GM12878 (cell line): Measurements from ENCODE around the gene CDKN2AIPNL. TPM values are rescaled to one million over a fixed set of nuclear protein-coding genes. Genes with fewer than 3 reads are reported as not detected.
"Not testable (repeated sequence)": the region's sequence is repeated elsewhere in the genome, so short reads cannot be mapped to it uniquely, and the experiment has no call there.

Experiments used
- ATAC-seq: fragments of 200-7000 bp; cut with Tn5 transposase; 3 replicates; pipeline ENCODE4 v1.9.1; 2020; ENCODE audit warnings: mild to moderate bottlenecking, moderate library complexity
- BruUV-seq: library from RNA; stranded (reverse); fragments of 400-500 nt; replicated peaks from 2 replicates; lab custom pipeline; 2021; lab: Mats Ljungman, UMichigan
- CTCF ChIA-PET: fragments of 300-600 bp; sonication (Branson Sonifier 250); formaldehyde crosslinking; extraction: SDS; loops from one replicate; lab custom pipeline; 2021; ENCODE audit warnings: inconsistent platforms; lab: Yijun Ruan, JAX
- POLR2A ChIA-PET: fragments of 350-600 bp; formaldehyde crosslinking; extraction: SDS; loops from one replicate; lab custom pipeline; 2021; ENCODE audit warnings: inconsistent platforms; lab: Charles Lee
- RAD21 ChIA-PET: fragments of 300-600 bp; sonication (Branson Sonifier 250); formaldehyde crosslinking; loops from one replicate; lab custom pipeline; 2023; ENCODE audit warnings: antibody characterized with exemption; ENCODE audit not compliant: unreplicated experiment; lab: Charles Lee
- SMC1A ChIA-PET: fragments of 300-600 bp; sonication (Branson Sonifier 250); formaldehyde crosslinking; loops from one replicate; lab custom pipeline; 2023; ENCODE audit not compliant: unreplicated experiment, uncharacterized antibody; lab: Charles Lee
- DNase-seq: peaks from one replicate; pipeline ENCODE4 v3.0.0-alpha.2; 2011; ENCODE audit warnings: low read depth, low spot score
- FAIRE-seq: peaks from 3 replicates; lab custom pipeline; 2011; peaks lifted over from hg19 to GRCh38; lab: Jason Lieb, UNC
- H2AFZ ChIP-seq: 2 replicates; pipeline ENCODE4 v1.6.0; 2011; ENCODE audit warnings: low read depth, low read length, control low read depth; ENCODE audit not compliant: control insufficient read depth
- H3K27ac ChIP-seq: 2 replicates; pipeline ENCODE4 v1.5.1; 2011; ENCODE audit warnings: control low read depth; ENCODE audit not compliant: control insufficient read depth, insufficient read depth
- H3K27me3 ChIP-seq, 2 experiments: replicated peaks in 1 of 2; 2 replicates each; pipeline versions ENCODE4 v1.6.0 to v1.6.1; 2011; ENCODE audit warnings: low read length in 1 of 2; ENCODE audit not compliant: control insufficient read depth in 2 of 2, insufficient read depth in 2 of 2
- H3K36me3 ChIP-seq, 2 experiments: 2 replicates each; pipeline ENCODE4 v1.5.1; 2011; ENCODE audit warnings: low read length in 1 of 2; ENCODE audit not compliant: control insufficient read depth in 2 of 2, insufficient read depth in 2 of 2
- H3K4me1 ChIP-seq: 2 replicates; pipeline ENCODE4 v1.6.1; 2011; ENCODE audit warnings: mild to moderate bottlenecking, low read length, moderate library complexity, mixed read lengths; ENCODE audit not compliant: control insufficient read depth, insufficient read depth
- H3K4me2 ChIP-seq: 2 replicates; pipeline ENCODE4 v1.6.0; 2011; ENCODE audit warnings: control low read depth; ENCODE audit not compliant: control insufficient read depth, insufficient read depth
- H3K4me3 ChIP-seq: fragments of 200-600 bp; sonication (generic); 2 replicates; pipeline ENCODE4 v1.5.1; 2016
- H3K79me2 ChIP-seq: 2 replicates; pipeline ENCODE4 v1.6.0; 2011; ENCODE audit warnings: low read length; ENCODE audit not compliant: control insufficient read depth, insufficient read depth
- H3K9ac ChIP-seq: 2 replicates; pipeline ENCODE4 v1.8.0; 2011; ENCODE audit warnings: low read length, control low read depth, mixed read lengths; ENCODE audit not compliant: control insufficient read depth, insufficient read depth
- H3K9me3 ChIP-seq: replicated peaks from 3 replicates; pipeline ENCODE4 v1.5.1; 2011; ENCODE audit warnings: mild to moderate bottlenecking, low read length; ENCODE audit not compliant: control insufficient read depth, insufficient read depth
- H4K20me1 ChIP-seq: 2 replicates; pipeline ENCODE4 v1.6.0; 2011; ENCODE audit not compliant: control insufficient read depth, insufficient read depth
- FOS ChIP-seq: IDR thresholded peaks from 3 replicates; pipeline ENCODE4 v1.6.1; 2011; ENCODE audit warnings: borderline replicate concordance; ENCODE audit not compliant: insufficient read length; ENCODE audit errors: extremely low read depth
- FOXK2 ChIP-seq: fragments of 450-650 bp; IDR thresholded peaks from 2 replicates; pipeline ENCODE4 v1.6.1; 2017; ENCODE audit warnings: mild to moderate bottlenecking, moderate library complexity
- HDGF ChIP-seq: fragments of 450-650 bp; IDR thresholded peaks from 2 replicates; pipeline ENCODE4 v1.6.1; 2016; ENCODE audit warnings: antibody characterized with exemption
- JUNB ChIP-seq: IDR thresholded peaks from 2 replicates; pipeline ENCODE4 v1.6.1; 2016; ENCODE audit warnings: antibody characterized with exemption, mild to moderate bottlenecking
- MTA2 ChIP-seq: fragments of 450-650 bp; IDR thresholded peaks from 2 replicates; pipeline ENCODE4 v1.6.1; 2016; ENCODE audit warnings: low read depth, mild to moderate bottlenecking, moderate library complexity
- NFIC ChIP-seq: IDR thresholded peaks from 2 replicates; pipeline ENCODE4 v1.6.1; 2012; ENCODE audit warnings: low read depth, mild to moderate bottlenecking, inconsistent platforms, low read length, moderate library complexity
- NFYB ChIP-seq: IDR thresholded peaks from 2 replicates; pipeline ENCODE4 v1.6.1; 2011; ENCODE audit warnings: low read depth, mild to moderate bottlenecking, low read length, improper control_type of control experiment, moderate library complexity; ENCODE audit not compliant: insufficient read depth
- RUNX3 ChIP-seq: IDR thresholded peaks from 2 replicates; pipeline ENCODE4 v1.6.1; 2012; ENCODE audit warnings: low read length, inconsistent platforms
- ZNF384 ChIP-seq: IDR thresholded peaks from 2 replicates; pipeline ENCODE4 v1.6.1; 2012; ENCODE audit warnings: low read depth, mild to moderate bottlenecking, low read length, improper control_type of control experiment, borderline replicate concordance
- WGBS: methylation state at CpG from one replicate; pipeline ENCODE4 v1.1.6; 2016; ENCODE audit warnings: low lambda C conversion rate; ENCODE audit not compliant: insufficient replicate concordance, insufficient coverage; ENCODE audit errors: missing lambda C conversion rate; 5-methylcytosine and 5-hydroxymethylcytosine counted together
- in situ Hi-C: fragments of 300-500 bp; cut with MboI; formaldehyde crosslinking; loops from 9 replicates; pipeline ENCODE4 v1.14.3; 2018; ENCODE audit warnings: mixed read lengths
- intact Hi-C: fragments of 100-400 bp; cut with micrococcal nuclease; formaldehyde crosslinking; loops from one replicate; pipeline ENCODE4 v1.14.2; 2022; ENCODE audit not compliant: unreplicated experiment
- polyA plus RNA-seq, 11 experiments: library from polyadenylated mRNA; depleted of rRNA in 4 of 11; unstranded in 6 of 11; stranded (reverse) in 5 of 11; fragments of >200 nt; fragmentation: Nextera tagmentation in 4 of 11; fragmentation: Illumina TruSeq in 1 of 11; extraction: Ambion mirVana in 4 of 11; extraction: Trizol in 1 of 11; gene quantifications; 1 replicate in 1 of 11; 2 replicates in 10 of 11; pipeline versions ENCODE4 v1.2.1 to v1.2.3, GENCODE V29; 2011 to 2016; ENCODE audit warnings: inconsistent platforms in 2 of 11, missing spikeins in 2 of 11, low read depth in 1 of 11
- total RNA-seq, 4 experiments: library from RNA; depleted of rRNA in 3 of 4; stranded (reverse); fragments of >200 nt in 3 of 4; fragmentation: Illumina TruSeq in 1 of 4; extraction: Trizol in 1 of 4; gene quantifications; 2 replicates each; pipeline versions ENCODE4 v1.2.1 to v1.2.3, GENCODE V29; 2013 to 2021

CDKN2AIPNL gene
- total and polyA plus RNA-seq, 10 of the 15 experiments (the other 5 are each of a cell fraction or from before 2014, with no cell fraction given), result 23.5 to 72.0 (median 36.6) TPM

GRCh38 chr5:134383980-134384697, 27.5 kb downstream of the CDKN2AIPNL start:
- H3K27ac ChIP-seq, result peak overlapping the region; percentile 52

GRCh38 chr5:134382204-134382603, 29.5 kb downstream of the CDKN2AIPNL start:
- H3K27ac ChIP-seq, in situ Hi-C loops, H4K20me1 ChIP-seq: not testable (repeated sequence)

More at GRCh38 chr5:134383980-134384697, 27.5 kb downstream of the CDKN2AIPNL start:
- SMC1A ChIA-PET, result interaction anchor here (0.9 to 4.7 kb wide), 9 partner anchors 9 to 194 kb away, joined by 3 to 36 read pairs (median 5); partner anchors contain the start of gene UBE2B
- in situ Hi-C loops (no loop called here), intact Hi-C loops (no loop called here)
- no peak overlapping the region; the same call in 1 of the 2 replicates for H3K9ac ChIP-seq
- BruUV-seq, result TSS peak; percentile 30
- no peaks in the 10 kb centered on the region for H4K20me1 ChIP-seq
- ATAC-seq (peak; percentile 71), FAIRE-seq (no peak), DNase-seq (peak; percentile 15)
- WGBS, result 7% methylated on average over 4 of the region's 4 CpGs
- H3K9me3 ChIP-seq, result no peaks in the 10 kb centered on the region
- H3K4me1 ChIP-seq, result no peaks in the 10 kb centered on the region
- peak overlapping the region; percentile 70 for H3K4me2 ChIP-seq
- no peaks in the 10 kb centered on the region; the same call in 1 of the 2 replicates for H3K79me2 ChIP-seq
- CTCF ChIA-PET, result interaction anchor here (0.6 to 2.6 kb wide), 13 partner anchors 9 to 203 kb away, joined by 3 to 9 read pairs (median 3); partner anchors contain the start of genes CDKN2AIPNL and UBE2B
- POLR2A ChIA-PET, result interaction anchor here (0.9 to 2.2 kb wide), 6 partner anchors 9 to 160 kb away, joined by 3 to 28 read pairs (median 4); partner anchors contain the start of gene UBE2B
- peak overlapping the region; percentile 34; the same call in 1 of the 2 replicates for H3K4me3 ChIP-seq
- RAD21 ChIA-PET, result interaction anchor here (0.6 to 2.7 kb wide), 14 partner anchors 12 to 345 kb away, joined by 3 to 15 read pairs (median 4); partner anchors contain the start of gene UBE2B
- H3K36me3 ChIP-seq, result peaks cover 4 to 24% of the 10 kb centered on the region in 2 experiments
- H2AFZ ChIP-seq, result peak overlapping the region; percentile 55; the same call in 1 of the 2 replicates
- H3K27me3 ChIP-seq, result no peaks in the 10 kb centered on the region
- TF ChIP-seq ZNF384 (peak; percentile 40; the same call in 1 of the 2 replicates), FOXK2 (no peak), JUNB (peak; percentile 7; the same call in 1 of the 2 replicates), MTA2 (0 out of 2 replicates have a peak, but pooled peaks have one; percentile 36), RUNX3 (peak; percentile 25; the same call in 1 of the 2 replicates), NFIC (peak; percentile 61; the same call in 1 of the 2 replicates), FOS (no peak), NFYB (no peak), HDGF (peak; percentile 19; the same call in 1 of the 2 replicates)

More at GRCh38 chr5:134382204-134382603, 29.5 kb downstream of the CDKN2AIPNL start:
- H2AFZ ChIP-seq, intact Hi-C loops, RAD21 ChIA-PET, H3K4me1 ChIP-seq, BruUV-seq, H3K27me3 ChIP-seq, H3K9me3 ChIP-seq, H3K4me2 ChIP-seq, FAIRE-seq, DNase-seq, H3K9ac ChIP-seq, H3K4me3 ChIP-seq, H3K79me2 ChIP-seq, ATAC-seq: not testable (repeated sequence)
- SMC1A ChIA-PET, result interaction anchor here (2.2 to 4.7 kb wide), 2 partner anchors 11 to 29 kb away, joined by 6 to 36 read pairs; partner anchors contain the start of genes CDKN2AIPNL and UBE2B
- peaks cover 2 to 18% of the 10 kb centered on the region in 2 experiments for H3K36me3 ChIP-seq
- POLR2A ChIA-PET, result interaction anchor here (0.7 to 3.6 kb wide), 2 partner anchors 11 to 13 kb away, joined by 4 to 15 read pairs; partner anchors contain the start of gene UBE2B
- CTCF ChIA-PET, result interaction anchor here (1.1 to 1.2 kb wide), 2 partner anchors 10 to 78 kb away, joined by 3 to 5 read pairs; no protein-coding TSS in a partner anchor
- WGBS, result 97% methylated on average over 2 of the region's 2 CpGs
